ENCODE measurements around the gene EMCN. TPM values are rescaled to one million over a fixed set of nuclear protein-coding genes. Genes with fewer than 3 reads are reported as not detected.

EMCN gene
- total RNA-seq, 1 donor from 2014 or later, result not detected

DNA sequence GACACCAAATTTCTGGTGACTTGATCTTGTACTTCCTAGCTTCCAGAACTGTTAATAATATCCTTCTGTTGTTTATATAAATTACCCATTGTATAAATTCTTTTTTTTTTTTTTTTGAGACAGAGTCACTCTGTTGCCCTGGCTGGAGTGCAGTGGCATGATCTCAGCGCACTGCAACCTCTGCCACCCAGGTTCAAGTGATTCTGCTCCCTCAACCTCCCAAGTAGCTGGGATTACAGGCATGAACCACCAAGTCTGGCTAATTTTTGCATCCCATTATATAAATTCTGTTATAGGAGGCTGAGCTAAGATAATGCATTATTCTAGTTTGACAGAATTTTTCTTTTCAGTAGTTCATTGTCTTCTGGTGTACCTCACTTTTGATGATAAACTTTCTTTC lies 170.6 kb downstream of the EMCN start:
- Histone ChIP-seq H3K79me2 (ENCODE audit: low read depth) (no peaks in the 10 kb centered on the region), H3K9me3 (ENCODE audit: low read depth) (no peaks in the 10 kb centered on the region), H3K4me3 (no peak overlapping the region), H4K20me1 (ENCODE audit: low read depth) (no peaks in the 10 kb centered on the region), H3K27me3 (no peaks in the 10 kb centered on the region), H3F3A (ENCODE audit: low read depth) (no peaks in the 10 kb centered on the region), H3K9ac (no peak overlapping the region), H3K27ac (no peak overlapping the region), H3K36me3 (no peaks in the 10 kb centered on the region), H3K4me1 (no peaks in the 10 kb centered on the region), H3K4me2 (no peak overlapping the region), H2AFZ (replicated peaks) (no peak overlapping the region)
- TF ChIP-seq EZH2phosphoT487 (IDR thresholded peaks at IDR 0.05), result no peak
- TF ChIP-seq, protein P1, sequence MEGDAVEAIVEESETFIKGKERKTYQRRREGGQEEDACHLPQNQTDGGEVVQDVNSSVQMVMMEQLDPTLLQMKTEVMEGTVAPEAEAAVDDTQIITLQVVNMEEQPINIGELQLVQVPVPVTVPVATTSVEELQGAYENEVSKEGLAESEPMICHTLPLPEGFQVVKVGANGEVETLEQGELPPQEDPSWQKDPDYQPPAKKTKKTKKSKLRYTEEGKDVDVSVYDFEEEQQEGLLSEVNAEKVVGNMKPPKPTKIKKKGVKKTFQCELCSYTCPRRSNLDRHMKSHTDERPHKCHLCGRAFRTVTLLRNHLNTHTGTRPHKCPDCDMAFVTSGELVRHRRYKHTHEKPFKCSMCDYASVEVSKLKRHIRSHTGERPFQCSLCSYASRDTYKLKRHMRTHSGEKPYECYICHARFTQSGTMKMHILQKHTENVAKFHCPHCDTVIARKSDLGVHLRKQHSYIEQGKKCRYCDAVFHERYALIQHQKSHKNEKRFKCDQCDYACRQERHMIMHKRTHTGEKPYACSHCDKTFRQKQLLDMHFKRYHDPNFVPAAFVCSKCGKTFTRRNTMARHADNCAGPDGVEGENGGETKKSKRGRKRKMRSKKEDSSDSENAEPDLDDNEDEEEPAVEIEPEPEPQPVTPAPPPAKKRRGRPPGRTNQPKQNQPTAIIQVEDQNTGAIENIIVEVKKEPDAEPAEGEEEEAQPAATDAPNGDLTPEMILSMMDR (IDR thresholded peaks at IDR 0.05), result no peak
- no peak for TF ChIP-seq EZH2 (IDR thresholded peaks at IDR 0.05)
- no peaks in the 10 kb centered on the region for H3K27me3 Mint-ChIP-seq (ENCODE audit: insufficient read depth, low read depth)
- DNase-seq (ENCODE audit: low spot score), result no peak
- peaks cover 3% of the 10 kb centered on the region for H3K9me3 Mint-ChIP-seq
- no peak overlapping the region for H3K27ac Mint-ChIP-seq
- no peaks in the 10 kb centered on the region for H3K36me3 Mint-ChIP-seq
- no peaks in the 10 kb centered on the region for H3K4me1 Mint-ChIP-seq
- no peak overlapping the region for H3K4me3 Mint-ChIP-seq

DNA sequence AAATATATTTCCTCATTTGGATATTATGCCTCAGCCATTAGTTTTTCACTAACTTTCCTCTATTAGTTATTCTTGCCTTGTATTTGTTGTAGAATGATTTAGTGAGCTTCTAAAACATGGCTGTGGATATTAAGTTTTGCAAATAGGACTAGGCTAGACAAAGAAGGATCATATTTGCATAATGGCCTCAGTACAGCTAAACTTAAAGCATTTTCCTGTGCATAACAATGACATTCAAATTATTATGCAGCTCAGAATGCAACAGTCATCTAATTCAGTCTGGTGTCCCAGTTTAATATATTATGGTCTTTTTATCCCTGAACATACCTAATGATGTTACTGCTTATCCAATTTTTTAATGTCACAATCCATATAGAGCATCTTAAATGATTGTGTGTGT lies 172.2 kb downstream of the EMCN start:
- no peaks in the 10 kb centered on the region for H4K20me1 ChIP-seq (ENCODE audit: low read depth)
- no peak for DNase-seq (ENCODE audit: low spot score)
- H2AFZ ChIP-seq (replicated peaks), result no peak overlapping the region
- no peak overlapping the region for H3K4me3 ChIP-seq
- Mint-ChIP-seq H3K27ac (no peak overlapping the region), H3K36me3 (no peaks in the 10 kb centered on the region), H3K4me1 (no peaks in the 10 kb centered on the region), H3K4me3 (no peak overlapping the region), H3K9me3 (no peaks in the 10 kb centered on the region), H3K27me3 (ENCODE audit: insufficient read depth, low read depth) (no peaks in the 10 kb centered on the region)
- H3K4me1 ChIP-seq, result no peaks in the 10 kb centered on the region
- no peak overlapping the region for H3K4me2 ChIP-seq
- no peaks in the 10 kb centered on the region for H3K9me3 ChIP-seq (ENCODE audit: low read depth)
- no peaks in the 10 kb centered on the region for H3K79me2 ChIP-seq (ENCODE audit: low read depth)
- no peaks in the 10 kb centered on the region for H3F3A ChIP-seq (ENCODE audit: low read depth)
- TF ChIP-seq, protein P1 (IDR thresholded peaks at IDR 0.05), result no peak
- TF ChIP-seq EZH2 (IDR thresholded peaks at IDR 0.05) (no peak), EZH2phosphoT487 (IDR thresholded peaks at IDR 0.05) (no peak)
- H3K27ac ChIP-seq, result no peak overlapping the region
- no peak overlapping the region for H3K9ac ChIP-seq
- no peaks in the 10 kb centered on the region for H3K36me3 ChIP-seq
- H3K27me3 ChIP-seq, result no peaks in the 10 kb centered on the region

Data from neural progenitor cell (in vitro differentiated cells).